ENCODE results near the gene TNPO1. TPM values are rescaled to one million over a fixed set of nuclear protein-coding genes. Genes with fewer than 3 reads are reported as not detected.

The TNPO1 gene
- total RNA-seq, 1 donor, result 256 TPM

- peak overlapping the region; percentile 11 for H3K27ac ChIP-seq (ENCODE audit: low read depth, low read length)
- peaks cover 58% of the 10 kb centered on the region for H4K20me1 ChIP-seq (ENCODE audit: insufficient read depth, low read length)
- H2AFZ ChIP-seq (ENCODE audit: low read length), result no peak overlapping the region
- peaks cover 67% of the 10 kb centered on the region for H3K36me3 ChIP-seq (ENCODE audit: insufficient read depth, low read length)
- peaks cover 95% of the 10 kb centered on the region for H3K79me2 ChIP-seq (ENCODE audit: insufficient read depth, low read length)
- DNase-seq (ENCODE audit: insufficient read length, low spot score, missing footprints), result no peak
- H3K4me2 ChIP-seq (ENCODE audit: insufficient read depth, low read length), result no peak overlapping the region
- no peaks in the 10 kb centered on the region for H3K27me3 ChIP-seq (ENCODE audit: insufficient read depth, low read length)
- TF ChIP-seq, protein P1, sequence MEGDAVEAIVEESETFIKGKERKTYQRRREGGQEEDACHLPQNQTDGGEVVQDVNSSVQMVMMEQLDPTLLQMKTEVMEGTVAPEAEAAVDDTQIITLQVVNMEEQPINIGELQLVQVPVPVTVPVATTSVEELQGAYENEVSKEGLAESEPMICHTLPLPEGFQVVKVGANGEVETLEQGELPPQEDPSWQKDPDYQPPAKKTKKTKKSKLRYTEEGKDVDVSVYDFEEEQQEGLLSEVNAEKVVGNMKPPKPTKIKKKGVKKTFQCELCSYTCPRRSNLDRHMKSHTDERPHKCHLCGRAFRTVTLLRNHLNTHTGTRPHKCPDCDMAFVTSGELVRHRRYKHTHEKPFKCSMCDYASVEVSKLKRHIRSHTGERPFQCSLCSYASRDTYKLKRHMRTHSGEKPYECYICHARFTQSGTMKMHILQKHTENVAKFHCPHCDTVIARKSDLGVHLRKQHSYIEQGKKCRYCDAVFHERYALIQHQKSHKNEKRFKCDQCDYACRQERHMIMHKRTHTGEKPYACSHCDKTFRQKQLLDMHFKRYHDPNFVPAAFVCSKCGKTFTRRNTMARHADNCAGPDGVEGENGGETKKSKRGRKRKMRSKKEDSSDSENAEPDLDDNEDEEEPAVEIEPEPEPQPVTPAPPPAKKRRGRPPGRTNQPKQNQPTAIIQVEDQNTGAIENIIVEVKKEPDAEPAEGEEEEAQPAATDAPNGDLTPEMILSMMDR (IDR thresholded peaks at IDR 0.05; ENCODE audit: extremely low read depth, low read depth, low read length), result no peak
- no peak overlapping the region for H3K4me3 ChIP-seq (ENCODE audit: insufficient read depth, low read length)
- H3K9me3 ChIP-seq (ENCODE audit: low read depth, low read length), result no peaks in the 10 kb centered on the region
- H3K4me1 ChIP-seq (ENCODE audit: insufficient read depth, low read length), result peaks cover 27% of the 10 kb centered on the region
Observed at GRCh38 chr5:72854419-72854818, 38.0 kb downstream of the TNPO1 start.

- Histone ChIP-seq H3K4me1 (ENCODE audit: insufficient read depth, low read length) (peaks cover 23% of the 10 kb centered on the region), H3K36me3 (ENCODE audit: insufficient read depth, low read length) (peaks cover 77% of the 10 kb centered on the region)
- no peak for DNase-seq (ENCODE audit: insufficient read length, low spot score, missing footprints)
Observed at GRCh38 chr5:72855821-72856220, 39.4 kb downstream of the TNPO1 start.

GRCh38 chr5:72857396-72857795, 40.9 kb downstream of the TNPO1 start:
- Histone ChIP-seq H3K36me3 (ENCODE audit: insufficient read depth, low read length) (peaks cover 82% of the 10 kb centered on the region), H3K27me3 (ENCODE audit: insufficient read depth, low read length) (no peaks in the 10 kb centered on the region), H2AFZ (ENCODE audit: low read length) (no peak overlapping the region), H3K4me1 (ENCODE audit: insufficient read depth, low read length) (peaks cover 16% of the 10 kb centered on the region), H3K4me2 (ENCODE audit: insufficient read depth, low read length) (no peak overlapping the region), H4K20me1 (ENCODE audit: insufficient read depth, low read length) (peaks cover 44% of the 10 kb centered on the region), H3K79me2 (ENCODE audit: insufficient read depth, low read length) (peaks cover 95% of the 10 kb centered on the region), H3K4me3 (ENCODE audit: insufficient read depth, low read length) (no peak overlapping the region), H3K9me3 (ENCODE audit: low read depth, low read length) (no peaks in the 10 kb centered on the region), H3K27ac (ENCODE audit: low read depth, low read length) (no peak overlapping the region)
- DNase-seq (ENCODE audit: insufficient read length, low spot score, missing footprints), result no peak
- TF ChIP-seq, protein P1 (IDR thresholded peaks at IDR 0.05; ENCODE audit: extremely low read depth, low read depth, low read length), result no peak

More at GRCh38 chr5:72855821-72856220, 39.4 kb downstream of the TNPO1 start:
- peaks cover 95% of the 10 kb centered on the region for H3K79me2 ChIP-seq (ENCODE audit: insufficient read depth, low read length)
- H3K4me2 ChIP-seq (ENCODE audit: insufficient read depth, low read length), result no peak overlapping the region
- H3K4me3 ChIP-seq (ENCODE audit: insufficient read depth, low read length), result no peak overlapping the region
- no peak overlapping the region for H2AFZ ChIP-seq (ENCODE audit: low read length)
- TF ChIP-seq, protein P1 (IDR thresholded peaks at IDR 0.05; ENCODE audit: extremely low read depth, low read depth, low read length), result no peak
- no peaks in the 10 kb centered on the region for H3K27me3 ChIP-seq (ENCODE audit: insufficient read depth, low read length)
- H4K20me1 ChIP-seq (ENCODE audit: insufficient read depth, low read length), result peaks cover 54% of the 10 kb centered on the region
- H3K9me3 ChIP-seq (ENCODE audit: low read depth, low read length), result no peaks in the 10 kb centered on the region
- H3K27ac ChIP-seq (ENCODE audit: low read depth, low read length), result no peak overlapping the region

DNA sequence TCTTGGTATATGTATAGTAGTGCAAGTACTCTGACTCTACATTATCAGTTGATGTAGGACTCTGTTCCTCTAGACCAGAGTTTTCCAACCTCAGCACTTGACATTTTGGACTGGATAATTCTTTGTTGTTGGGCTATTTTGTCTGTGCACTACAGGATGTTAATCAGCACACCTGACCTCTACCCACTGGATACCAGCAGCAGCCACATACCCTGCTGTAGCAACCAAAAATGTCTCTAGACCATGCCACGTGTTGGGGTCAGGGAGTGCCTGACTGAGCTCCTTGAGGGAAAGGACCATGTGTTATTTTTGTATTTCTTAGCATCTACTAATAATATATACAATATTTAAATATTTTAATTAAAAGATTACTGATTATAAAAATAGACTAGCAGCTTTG, 42.7 kb downstream of the TNPO1 start:
- H4K20me1 ChIP-seq (ENCODE audit: insufficient read depth, low read length), result peaks cover 29% of the 10 kb centered on the region
- TF ChIP-seq, protein P1 (IDR thresholded peaks at IDR 0.05; ENCODE audit: extremely low read depth, low read depth, low read length), result no peak
- DNase-seq (ENCODE audit: insufficient read length, low spot score, missing footprints), result no peak
- H3K27me3 ChIP-seq (ENCODE audit: insufficient read depth, low read length), result no peaks in the 10 kb centered on the region
- no peak overlapping the region for H3K27ac ChIP-seq (ENCODE audit: low read depth, low read length)
- peaks cover 8% of the 10 kb centered on the region for H3K4me1 ChIP-seq (ENCODE audit: insufficient read depth, low read length)
- H2AFZ ChIP-seq (ENCODE audit: low read length), result no peak overlapping the region
- no peak overlapping the region for H3K4me2 ChIP-seq (ENCODE audit: insufficient read depth, low read length)
- H3K4me3 ChIP-seq (ENCODE audit: insufficient read depth, low read length), result no peak overlapping the region
- peaks cover 94% of the 10 kb centered on the region for H3K79me2 ChIP-seq (ENCODE audit: insufficient read depth, low read length)
- no peaks in the 10 kb centered on the region for H3K9me3 ChIP-seq (ENCODE audit: low read depth, low read length)
- H3K36me3 ChIP-seq (ENCODE audit: insufficient read depth, low read length), result peaks cover 82% of the 10 kb centered on the region
